HG03025 (cell line): Measurements from ENCODE around the gene SYNE1.
"Not testable (repeated sequence)": the region's sequence is repeated elsewhere in the genome, so short reads cannot be mapped to it uniquely, and the experiment has no call there.

Experiments
- ATAC-seq: cut with Tn5 transposase; IDR thresholded peaks from one replicate; pipeline ENCODE4 v1.9.1; 2021; ENCODE audit warnings: mild to moderate bottlenecking, moderate library complexity; ENCODE audit not compliant: unreplicated experiment, low FRiP score

Gene SYNE1

GRCh38 chr6:152338335-152339125 is 298.6 kb downstream of the SYNE1 start:
- peak; percentile 81 for ATAC-seq

- no peak for ATAC-seq
Measured at GRCh38 chr6:152334555-152334954, 302.6 kb downstream of the SYNE1 start.

GRCh38 chr6:152330961-152331360 is 306.2 kb downstream of the SYNE1 start:
- ATAC-seq = no peak

GRCh38 chr6:152329638-152330448 is 307.3 kb downstream of the SYNE1 start:
- no peak for ATAC-seq

GRCh38 chr6:152328200-152328599 is 309.0 kb downstream of the SYNE1 start:
- ATAC-seq = not testable (repeated sequence)

GRCh38 chr6:152323376-152323775 is 313.8 kb downstream of the SYNE1 start:
- no peak for ATAC-seq

GRCh38 chr6:152318278-152318677 is 318.9 kb downstream of the SYNE1 start:
- no peak for ATAC-seq

GRCh38 chr6:152316024-152316423 is 321.1 kb downstream of the SYNE1 start:
- no peak for ATAC-seq

GRCh38 chr6:152314483-152314832 is 322.7 kb downstream of the SYNE1 start:
- no peak for ATAC-seq

- no peak for ATAC-seq
Measured at GRCh38 chr6:152313542-152314482, 323.4 kb downstream of the SYNE1 start.

- ATAC-seq = no peak
Measured at GRCh38 chr6:152312434-152312833, 324.7 kb downstream of the SYNE1 start.

GRCh38 chr6:152310371-152310954 is 326.7 kb downstream of the SYNE1 start:
- no peak for ATAC-seq

- no peak for ATAC-seq
Measured at GRCh38 chr6:152309648-152310047, 327.5 kb downstream of the SYNE1 start.

GRCh38 chr6:152309006-152309405 is 328.2 kb downstream of the SYNE1 start:
- no peak for ATAC-seq

GRCh38 chr6:152308306-152308705 is 328.9 kb downstream of the SYNE1 start:
- no peak for ATAC-seq

GRCh38 chr6:152305672-152306071 is 331.5 kb downstream of the SYNE1 start:
- no peak for ATAC-seq

- ATAC-seq = peak; percentile 89
Measured at GRCh38 chr6:152301765-152302568, 335.2 kb downstream of the SYNE1 start.

GRCh38 chr6:152301021-152301764 is 336.0 kb downstream of the SYNE1 start:
- peak; percentile 29 for ATAC-seq

- ATAC-seq = no peak
Measured at GRCh38 chr6:152300517-152300916, 336.6 kb downstream of the SYNE1 start.
